Choroid plexus epithelial cell (primary cell): ENCODE results near the gene DNAI1.

Experiments
- DNase-seq: peaks from one replicate; pipeline ENCODE4 v3.0.0-alpha.2; 2010; ENCODE audit warnings: low read depth
- H3K4me3 ChIP-seq: 2 replicates; pipeline ENCODE4 v1.5.1; 2011; ENCODE audit warnings: low read depth, mild to moderate bottlenecking, control low read depth, low read length, moderate library complexity
- CTCF ChIP-seq: conservative IDR thresholded peaks from 2 replicates; pipeline ENCODE4 v1.5.1; 2011; ENCODE audit warnings: low read depth, mild to moderate bottlenecking, control low read depth, inconsistent platforms, low read length, moderate library complexity

DNAI1 gene

GRCh38 chr9:34458013-34458958 is at the start of gene DNAI1, which contains the start of gene FAM219A:
TSS of gene DNAI1 (plus strand) at chr9:34458805. CDS start at chr9:34459006, 201 bp downstream.
TSS of gene FAM219A (minus strand) at chr9:34458570. CDS start at chr9:34458263, 307 bp downstream.
- peak within 1 kb of the TSS; percentile 76 for H3K4me3 ChIP-seq
- peak; percentile 99 for DNase-seq
- no peak for TF ChIP-seq CTCF

- no peak overlapping the region for H3K4me3 ChIP-seq
- TF ChIP-seq CTCF, result no peak
- DNase-seq, result no peak
Observed at GRCh38 chr9:34409154-34409553, 49.5 kb upstream of the DNAI1 start.

DNA sequence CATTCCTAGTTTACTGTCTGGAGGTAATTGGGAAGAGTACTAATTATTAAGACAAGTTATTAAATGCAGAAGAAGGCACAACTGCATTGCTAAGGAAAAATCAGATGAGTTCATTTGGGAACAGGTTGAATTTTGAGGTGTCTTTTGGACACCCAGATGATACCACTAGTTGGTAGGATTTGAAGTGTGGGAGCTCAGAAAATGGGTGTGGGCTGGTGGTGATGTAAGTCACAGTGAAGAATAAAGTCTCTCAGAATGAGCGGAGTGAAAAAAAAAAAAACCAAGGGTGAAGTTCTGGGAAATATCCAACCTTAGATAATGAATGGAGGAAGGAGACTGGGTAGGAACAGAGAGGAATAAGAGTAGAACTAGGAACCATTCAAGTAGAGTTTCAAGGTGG is 46.3 kb upstream of the DNAI1 start:
- no peak for DNase-seq
- H3K4me3 ChIP-seq, result no peak overlapping the region
- no peak for TF ChIP-seq CTCF

DNA sequence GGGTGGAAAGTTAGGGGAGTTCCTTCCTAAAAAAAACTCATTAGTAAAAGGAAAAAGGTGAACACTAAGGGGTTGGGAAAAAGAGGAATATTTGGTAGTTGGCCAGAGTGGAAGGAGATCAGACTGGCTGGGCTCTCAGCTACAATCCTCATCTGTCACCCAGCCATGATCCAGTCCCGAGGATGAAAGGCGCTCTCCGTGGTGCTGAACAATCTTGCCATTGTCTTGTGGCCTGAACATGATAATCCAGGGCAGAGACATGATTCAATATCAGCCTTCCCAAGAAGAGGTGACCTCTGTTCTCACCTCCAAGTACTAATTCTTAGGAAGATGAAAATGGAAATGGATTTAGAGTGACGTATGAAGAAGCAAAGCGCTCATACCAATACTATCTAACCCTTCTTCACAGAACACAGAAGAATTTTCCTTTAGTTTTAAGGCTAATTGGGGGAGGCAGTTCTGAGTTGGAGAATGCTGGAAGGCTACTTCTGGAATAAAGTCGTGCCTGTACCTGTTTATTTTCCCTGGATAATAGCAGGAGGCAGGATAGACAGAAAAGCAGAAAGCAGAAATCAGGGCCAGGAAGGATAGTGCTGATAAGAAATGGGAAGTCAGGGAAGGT is 45.3 kb upstream of the DNAI1 start:
- no peak overlapping the region for H3K4me3 ChIP-seq
- peak; percentile 65 for DNase-seq
- TF ChIP-seq CTCF, result no peak

GRCh38 chr9:34417734-34418133 is 40.9 kb upstream of the DNAI1 start:
- DNase-seq, result no peak
- H3K4me3 ChIP-seq, result no peak overlapping the region
- no peak for TF ChIP-seq CTCF

DNA sequence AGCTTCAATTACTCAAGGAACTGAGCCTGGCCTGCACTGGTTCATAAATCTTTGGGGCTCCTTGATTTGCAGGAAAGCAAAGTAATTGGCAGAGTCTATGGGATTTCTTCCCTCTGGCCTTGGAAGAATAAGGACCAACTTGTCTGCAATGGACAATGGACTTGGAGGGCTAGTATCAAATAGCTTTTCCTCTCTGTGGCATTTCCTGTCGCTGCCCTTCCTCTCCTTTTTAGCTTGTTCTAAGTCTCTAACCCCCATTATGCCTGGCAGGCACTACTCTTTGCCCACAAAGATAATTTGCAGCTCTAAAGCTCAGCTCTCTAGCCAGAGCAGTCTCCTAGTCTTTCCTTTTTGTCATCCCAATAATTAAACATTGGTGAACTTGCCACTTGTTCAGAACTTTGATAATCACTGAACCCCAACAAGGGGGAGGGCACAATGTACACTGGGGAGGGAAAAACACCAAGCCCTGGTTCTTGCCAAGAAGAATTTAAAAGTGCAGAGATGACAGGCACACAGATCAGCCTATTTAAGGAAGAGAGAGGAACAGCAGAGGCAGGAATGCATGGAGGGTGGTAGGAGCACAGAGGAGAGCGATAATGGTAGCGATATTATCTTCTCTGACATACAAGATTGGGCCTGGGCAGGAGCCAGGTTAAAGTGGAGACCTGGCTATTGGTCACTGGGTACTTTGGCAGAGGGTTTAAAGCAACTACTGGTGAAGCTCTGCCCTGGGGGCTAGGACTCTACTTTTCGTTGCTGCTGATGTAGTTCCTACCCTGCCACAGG is 38.7 kb upstream of the DNAI1 start:
- TF ChIP-seq CTCF, result no peak
- no peak for DNase-seq
- H3K4me3 ChIP-seq, result no peak overlapping the region
